Posterior cingulate gyrus (tissue), 11 donors: ENCODE data around the gene RNF25.

Experiments
- DNase-seq, 10 donors: peaks; one replicate each; pipeline versions ENCODE4 v3.0.0 to v3.0.0-alpha.2; 2020 to 2021; ENCODE audit warnings: mixed read lengths in 3 of 10
- intact Hi-C: fragments of 100-400 bp; cut with DNase I; formaldehyde crosslinking; loops from one replicate; pipeline ENCODE4 v1.15.1; 2023

RNF25 gene, protein sequence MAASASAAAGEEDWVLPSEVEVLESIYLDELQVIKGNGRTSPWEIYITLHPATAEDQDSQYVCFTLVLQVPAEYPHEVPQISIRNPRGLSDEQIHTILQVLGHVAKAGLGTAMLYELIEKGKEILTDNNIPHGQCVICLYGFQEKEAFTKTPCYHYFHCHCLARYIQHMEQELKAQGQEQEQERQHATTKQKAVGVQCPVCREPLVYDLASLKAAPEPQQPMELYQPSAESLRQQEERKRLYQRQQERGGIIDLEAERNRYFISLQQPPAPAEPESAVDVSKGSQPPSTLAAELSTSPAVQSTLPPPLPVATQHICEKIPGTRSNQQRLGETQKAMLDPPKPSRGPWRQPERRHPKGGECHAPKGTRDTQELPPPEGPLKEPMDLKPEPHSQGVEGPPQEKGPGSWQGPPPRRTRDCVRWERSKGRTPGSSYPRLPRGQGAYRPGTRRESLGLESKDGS

DNA sequence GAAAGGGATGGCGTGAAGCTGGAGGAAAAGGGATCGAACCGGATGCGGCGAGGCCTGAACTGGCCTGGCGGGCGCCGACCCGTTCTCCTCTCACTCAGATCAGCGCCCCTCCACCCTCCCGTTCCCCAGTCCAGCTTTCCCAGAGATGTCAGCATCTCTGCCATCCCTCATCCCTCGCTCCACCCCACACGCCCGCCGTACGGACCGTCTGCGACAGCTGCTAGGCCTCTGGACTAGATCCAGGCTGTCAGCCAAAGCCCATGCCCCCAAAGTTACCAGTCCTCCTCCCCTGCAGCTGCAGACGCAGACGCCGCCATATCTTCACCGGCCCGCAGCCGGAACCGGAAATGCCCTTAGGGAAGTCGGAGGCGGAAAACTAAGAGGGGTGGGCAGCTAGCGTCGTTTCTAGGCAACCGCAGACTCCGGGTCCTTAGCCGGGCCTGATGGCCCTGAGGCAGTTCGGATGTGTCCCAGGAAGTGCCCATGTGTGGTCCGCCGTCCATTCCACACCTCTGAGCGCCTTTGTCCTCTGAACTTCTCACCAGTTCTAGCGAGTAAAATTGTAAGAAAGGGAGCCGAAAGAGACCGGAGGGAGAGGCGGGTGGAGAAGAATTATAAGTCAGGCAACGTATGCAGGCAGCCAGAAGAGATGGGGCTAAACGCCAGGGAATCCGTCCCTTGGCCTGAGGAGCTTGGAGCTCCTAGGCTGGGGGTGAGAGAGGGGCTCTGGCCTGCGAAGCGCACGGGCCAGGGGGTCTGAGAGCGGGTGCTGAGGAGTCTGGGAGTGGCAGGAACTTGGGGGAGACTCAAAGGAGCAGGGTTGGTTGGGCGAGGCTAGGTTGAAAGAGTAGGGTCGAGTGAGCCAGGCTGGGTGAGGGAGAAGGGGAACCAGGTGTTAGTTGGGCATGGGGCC, at the start of gene RNF25, which contains the start of gene STK36:
Gene RNF25, minus strand, starts transcription at position 349 of the 913 bp plus-strand sequence. Its CDS starts 32 bp downstream, at position 317.
Gene STK36, plus strand, starts transcription at position 433 of the 913 bp plus-strand sequence. CDS start 744 bp downstream, outside the sequence.
- intact Hi-C loops: loop anchor here (1.0 to 5.0 kb wide), 2 partner anchors 13 to 40 kb away; partner anchors contain the start of genes BCS1L, TTLL4 and ZNF142
- peak; percentile 83 to 98 (median 90) for DNase-seq

DNA sequence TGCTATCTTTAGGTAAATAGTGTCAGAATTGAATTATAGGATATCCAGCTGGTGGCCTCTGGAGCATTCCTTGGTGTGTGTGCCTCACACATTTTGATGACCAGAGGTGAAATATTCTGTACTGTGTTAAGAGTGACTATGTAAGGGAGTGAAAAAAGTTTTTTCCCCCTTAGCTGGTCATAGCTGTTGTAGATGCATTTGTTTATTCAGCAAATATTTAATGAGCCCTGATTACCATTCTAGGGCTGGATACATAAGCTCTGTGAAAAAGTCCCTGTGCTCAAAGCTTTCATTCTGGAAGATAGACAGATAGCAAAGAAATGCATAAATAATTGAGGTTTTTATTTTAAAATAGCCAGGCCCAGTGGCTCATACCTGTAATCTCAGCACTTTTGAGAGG, 49.7 kb upstream of the RNF25 start:
- no peak for DNase-seq
- intact Hi-C loops: no loop called here

DNA sequence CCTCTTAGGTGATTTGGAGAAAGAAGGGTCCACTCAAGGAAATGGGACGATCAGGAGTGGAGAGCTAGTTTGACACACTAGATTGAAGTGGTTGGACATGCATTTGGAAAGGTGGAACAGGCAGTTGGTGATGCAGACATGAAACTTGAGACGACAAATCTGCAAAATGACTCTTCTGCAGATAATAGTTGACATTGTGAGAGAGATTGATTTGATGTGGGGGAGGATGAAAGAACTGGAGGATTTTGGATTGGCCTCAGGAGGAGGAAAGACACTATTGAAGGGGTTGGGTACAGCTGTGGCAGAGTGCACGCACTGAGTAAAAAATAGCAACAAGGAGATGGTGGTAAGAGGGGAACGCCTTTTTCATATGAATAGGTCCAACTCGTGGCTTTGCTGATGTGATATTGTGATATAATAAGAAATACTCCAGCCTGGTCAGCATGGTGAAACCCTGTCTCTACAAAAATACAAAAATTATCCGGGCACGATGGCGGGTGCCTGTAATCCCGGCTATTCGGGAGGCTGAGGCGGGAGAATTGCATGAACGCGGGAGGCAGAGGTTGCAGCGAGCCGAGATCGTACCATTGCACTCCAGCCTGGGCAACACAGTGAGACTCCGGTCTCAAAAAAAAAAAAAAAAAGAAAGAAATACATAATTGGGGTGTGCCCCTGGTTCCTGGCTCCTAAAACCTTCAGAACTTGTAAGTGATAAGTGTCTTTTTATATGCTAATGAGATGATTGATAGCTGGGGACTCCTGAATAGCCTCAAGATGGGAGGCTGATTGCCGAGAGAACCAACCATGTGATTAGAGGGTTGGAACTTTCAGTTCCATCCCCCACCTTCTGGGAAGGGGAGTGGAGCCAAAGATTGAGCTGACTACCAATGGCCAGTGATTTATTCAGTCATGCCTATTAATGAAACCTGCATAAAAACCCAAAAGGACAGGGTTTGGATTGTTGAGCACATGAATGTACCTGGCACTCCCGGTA, 48.5 kb upstream of the RNF25 start:
- intact Hi-C loops: no loop called here
- DNase-seq: no peak

DNA sequence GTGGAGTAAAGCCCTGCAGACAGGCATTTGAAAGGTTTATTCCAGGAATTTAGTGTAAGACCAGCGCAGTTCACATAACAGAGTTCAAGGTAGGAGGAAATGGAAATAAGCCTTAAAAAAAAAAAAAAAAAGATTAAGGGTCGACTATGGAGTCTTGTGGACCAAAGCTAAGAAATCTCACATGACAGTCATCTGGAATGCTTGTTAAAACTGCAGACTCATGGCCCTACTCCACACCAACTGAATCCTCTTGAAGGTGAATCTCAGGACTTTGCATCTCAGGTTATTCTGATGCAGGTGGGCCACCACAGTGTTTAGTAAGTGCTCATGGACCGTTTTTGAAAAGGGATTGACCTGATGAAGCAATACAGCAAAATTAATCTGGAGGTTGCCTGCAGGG, 47.7 kb upstream of the RNF25 start:
- intact Hi-C loops: no loop called here
- no peak for DNase-seq

DNA sequence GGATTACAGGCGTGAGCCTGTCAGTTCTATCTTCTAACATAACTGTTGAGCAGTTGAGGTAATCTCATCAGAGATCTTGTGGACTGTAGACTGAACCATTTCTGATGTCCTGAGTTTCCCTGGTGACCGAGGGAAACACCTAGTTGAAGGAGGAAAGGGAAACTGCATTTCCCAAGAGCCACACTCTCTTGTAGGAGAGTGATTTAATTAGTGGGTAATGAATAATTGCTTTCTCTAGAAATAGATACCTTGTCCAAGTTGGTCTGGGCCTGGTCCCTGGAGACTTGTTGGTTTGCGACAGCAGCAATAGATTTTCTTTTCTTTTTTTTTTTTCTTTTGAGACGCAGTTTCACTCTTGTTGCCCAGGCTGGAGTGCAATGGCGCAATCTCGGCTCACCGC, 46.3 kb upstream of the RNF25 start:
- no peak for DNase-seq
- intact Hi-C loops: no loop called here

DNA sequence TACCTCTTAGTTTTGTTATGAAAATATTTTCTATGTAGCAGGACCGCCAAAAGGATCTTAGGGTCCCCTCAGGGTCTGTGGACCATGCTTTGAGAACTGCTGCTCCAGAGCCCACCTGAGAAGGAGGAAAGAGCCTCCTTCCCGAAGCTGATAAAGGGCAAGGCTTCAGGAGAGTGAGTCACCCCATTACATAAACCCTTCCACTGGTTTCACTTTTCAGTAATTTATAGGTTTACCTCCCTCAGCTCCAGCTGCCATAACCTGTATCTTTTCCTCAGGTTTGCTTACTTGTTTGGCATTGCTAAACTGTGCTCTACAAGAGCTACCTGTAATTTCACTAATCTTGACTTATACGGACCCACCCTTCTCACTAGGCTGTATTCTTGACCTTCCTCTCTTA, 45.5 kb upstream of the RNF25 start:
- intact Hi-C loops: no loop called here
- no peak for DNase-seq

DNA sequence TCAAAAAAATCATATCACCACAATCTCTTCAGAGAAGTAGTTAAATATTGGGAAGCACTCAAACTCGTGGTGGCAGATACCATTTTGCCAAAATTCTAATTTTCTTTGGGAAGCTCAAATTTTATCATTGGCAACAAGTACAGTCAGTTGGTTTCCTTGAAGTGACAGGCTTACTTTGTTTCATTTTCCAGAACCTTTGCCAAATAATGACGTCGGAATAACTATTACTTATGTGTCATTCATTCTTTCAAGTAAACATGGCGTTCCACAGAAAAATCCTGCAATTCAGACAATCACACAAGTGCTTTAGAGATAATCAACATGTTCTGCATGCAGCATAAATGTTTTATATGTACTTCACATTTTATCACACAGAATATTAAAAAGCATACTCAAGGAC, 44.3 kb upstream of the RNF25 start:
- no peak for DNase-seq
- intact Hi-C loops: no loop called here

DNA sequence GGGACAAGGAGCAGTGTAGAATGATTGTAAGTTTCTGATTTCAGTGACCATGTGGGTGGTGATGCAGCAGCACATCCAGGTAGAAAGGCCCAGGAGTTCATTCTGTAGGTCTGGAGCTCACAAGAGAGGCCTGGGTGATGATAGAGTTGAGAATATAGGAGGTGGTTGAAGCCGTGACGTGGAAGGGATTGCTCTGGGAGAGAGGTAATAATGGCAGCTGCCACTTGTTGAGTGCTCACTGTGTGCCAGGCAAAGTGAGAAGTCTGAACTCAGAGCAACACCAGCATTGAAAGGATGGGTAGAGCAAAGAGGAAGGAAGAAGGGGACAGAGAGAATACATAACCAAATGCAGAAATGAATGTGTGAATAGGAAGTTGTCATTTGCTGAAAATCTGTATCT, 42.1 kb upstream of the RNF25 start:
- no peak for DNase-seq

DNA sequence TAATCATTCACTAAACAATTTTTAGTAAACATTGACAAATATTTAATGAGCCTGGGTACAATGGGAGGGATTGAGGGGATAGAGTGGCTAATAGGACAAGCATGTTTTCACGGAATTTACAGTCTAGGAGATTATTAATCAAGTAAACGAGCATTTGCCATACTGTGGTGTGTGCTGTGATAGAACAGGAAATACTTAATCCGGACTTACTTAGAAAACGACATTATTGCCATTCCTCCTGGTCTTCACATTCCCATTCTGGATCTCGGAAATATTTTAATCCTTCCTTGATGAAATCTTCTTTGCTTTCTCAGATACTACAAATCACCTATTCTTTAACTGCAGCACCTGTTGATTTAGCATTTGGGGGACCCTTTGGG, 39.7 kb upstream of the RNF25 start:
- intact Hi-C loops: loop anchor here (5.0 kb wide), 2 partner anchors 39 to 71 kb away; partner anchors contain the start of genes CYP27A1, RNF25 and STK36
- DNase-seq: no peak

More for the DNA sequence above, 42.1 kb upstream of the RNF25 start:
- intact Hi-C loops: loop anchor here (5.0 kb wide), 2 partner anchors 42 to 68 kb away; partner anchors contain the start of genes CYP27A1, RNF25 and STK36

DNA sequence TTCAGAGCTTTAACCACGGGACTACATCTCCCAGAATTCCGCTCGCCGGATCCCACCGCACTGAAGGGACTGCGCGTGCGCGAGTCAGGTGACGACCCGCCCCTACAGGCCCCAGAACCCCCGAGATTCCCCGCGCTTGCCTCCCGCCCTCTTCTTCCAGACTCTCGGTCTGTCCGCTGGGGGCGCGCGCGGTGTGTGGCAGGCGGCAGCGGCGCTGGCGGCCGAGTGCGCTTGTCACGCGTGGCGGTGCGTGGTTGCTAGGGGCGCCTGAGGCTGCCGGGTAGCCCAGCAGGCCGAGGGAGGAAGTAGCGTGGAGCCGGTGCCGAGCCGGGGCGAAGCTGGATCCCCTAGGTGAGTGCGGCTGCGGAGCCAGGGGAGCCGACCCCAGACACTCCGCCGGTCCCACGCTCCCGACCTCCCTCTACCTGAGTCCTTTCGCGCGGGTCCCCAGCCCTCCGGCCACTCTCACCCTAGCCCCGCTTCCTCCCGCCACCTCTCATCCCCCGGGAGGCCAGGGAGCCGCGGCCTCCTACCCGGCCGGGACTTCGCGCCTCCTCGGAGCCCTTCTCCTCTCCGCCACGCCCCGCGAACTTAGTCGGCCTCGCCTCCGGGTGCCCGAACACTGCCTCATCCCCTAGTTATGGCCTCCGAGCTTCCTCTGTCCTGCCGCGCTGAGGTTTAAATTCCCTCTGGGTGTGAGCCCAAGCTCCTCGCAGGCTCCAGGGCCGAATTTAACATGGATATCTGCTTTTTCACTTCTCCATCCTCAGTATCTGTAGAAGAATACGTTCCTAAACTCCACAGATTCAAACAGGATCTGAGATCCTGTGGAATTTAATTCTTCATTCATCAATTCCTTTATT, 39.1 kb upstream of the RNF25 start, which contains the start of gene TTLL4:
Gene TTLL4, plus strand, starts transcription at position 149 of the 863 bp plus-strand sequence. CDS start 26,842 bp downstream, outside the sequence.
- peak; percentile 97 to 100 (median 99) for DNase-seq
- intact Hi-C loops: loop anchor here (1.0 to 5.0 kb wide), 3 partner anchors 39 to 136 kb away; partner anchors contain the start of genes CYP27A1, RNF25 and STK36

DNA sequence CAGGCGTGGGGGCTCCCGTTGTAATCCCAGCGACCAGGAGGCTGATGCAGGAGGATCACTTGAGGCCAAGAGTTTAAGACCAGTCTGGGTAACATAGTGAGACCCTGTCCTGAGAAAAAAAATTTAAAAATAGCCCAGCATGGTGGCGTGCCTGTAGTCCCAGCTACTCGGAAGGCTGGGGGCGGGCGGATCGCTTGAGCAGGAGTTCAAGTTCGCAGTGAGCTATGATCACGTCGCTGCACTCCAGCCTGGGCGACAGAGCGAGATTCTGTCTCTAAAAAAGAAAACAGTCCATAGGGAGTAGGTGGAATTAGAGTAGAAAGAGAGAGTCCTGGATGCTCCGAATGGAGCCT, 38.5 kb upstream of the RNF25 start:
- peak in 1 of 10 donors; percentile 24 for DNase-seq
- intact Hi-C loops: loop anchor here (1.0 to 5.0 kb wide), 3 partner anchors 38 to 137 kb away; partner anchors contain the start of genes CYP27A1, RNF25 and STK36

DNA sequence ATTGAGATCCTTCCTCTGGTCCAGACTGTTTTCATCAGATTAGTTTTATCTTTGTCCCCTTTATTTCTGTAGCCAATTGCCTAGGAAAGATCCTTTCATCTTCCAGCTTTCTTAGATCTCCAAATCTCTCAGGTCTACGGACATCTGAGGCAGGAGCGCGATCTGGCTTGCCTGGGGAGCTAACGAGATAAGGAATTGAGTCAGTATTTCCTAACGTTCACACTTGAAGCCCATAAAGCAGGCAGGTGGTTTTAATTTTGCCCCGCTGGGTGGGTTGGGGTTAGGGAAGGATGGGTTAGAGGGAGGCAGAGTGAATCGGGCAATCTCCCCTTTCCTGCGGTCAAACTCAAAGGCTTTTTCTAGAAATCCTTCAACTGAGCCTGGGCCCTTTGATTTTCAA, 38.1 kb upstream of the RNF25 start:
- intact Hi-C loops: loop anchor here (1.0 to 5.0 kb wide), 3 partner anchors 38 to 137 kb away; partner anchors contain the start of genes CYP27A1, RNF25 and STK36
- no peak for DNase-seq

DNA sequence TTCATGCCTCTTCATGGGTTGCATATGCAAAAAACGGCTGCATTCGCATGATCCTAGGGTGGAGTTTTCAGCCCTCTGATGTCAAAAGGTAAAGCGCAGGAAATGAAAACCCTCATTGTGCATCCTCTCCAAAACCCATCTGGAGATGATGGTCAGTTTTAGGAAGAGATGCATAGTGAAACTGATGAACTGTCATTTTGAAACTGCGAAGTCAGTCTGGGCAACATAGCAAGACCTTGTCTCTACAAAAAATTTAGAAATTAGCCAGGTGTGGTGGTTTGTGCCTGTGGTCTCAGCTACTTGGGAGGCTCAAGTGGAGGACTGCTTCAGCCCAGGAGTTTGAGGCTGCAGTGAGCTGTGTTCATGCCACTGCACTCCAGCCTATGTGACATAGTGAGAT, 36.3 kb upstream of the RNF25 start:
- DNase-seq: no peak
- intact Hi-C loops: no loop called here

DNA sequence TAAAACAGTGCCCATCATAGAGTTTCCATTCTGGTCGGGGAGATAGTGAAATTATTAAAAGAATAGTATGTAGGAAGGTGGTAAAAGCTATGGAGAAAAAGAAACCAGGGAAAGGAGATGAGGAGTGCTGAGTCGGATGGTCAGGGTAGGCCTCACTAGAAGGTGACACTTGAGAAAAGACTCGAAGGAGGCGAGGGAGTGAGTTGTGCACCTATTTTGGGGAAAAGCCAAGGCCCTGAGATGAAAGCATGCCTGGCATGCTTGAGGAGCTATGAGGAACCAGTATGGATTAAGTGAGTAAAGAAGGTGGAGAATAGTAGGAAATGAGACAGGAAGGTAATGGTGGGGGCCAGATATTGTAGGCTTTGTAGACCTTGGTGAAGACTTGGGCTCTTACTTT, 31.5 kb upstream of the RNF25 start:
- intact Hi-C loops: no loop called here
- DNase-seq: no peak

DNA sequence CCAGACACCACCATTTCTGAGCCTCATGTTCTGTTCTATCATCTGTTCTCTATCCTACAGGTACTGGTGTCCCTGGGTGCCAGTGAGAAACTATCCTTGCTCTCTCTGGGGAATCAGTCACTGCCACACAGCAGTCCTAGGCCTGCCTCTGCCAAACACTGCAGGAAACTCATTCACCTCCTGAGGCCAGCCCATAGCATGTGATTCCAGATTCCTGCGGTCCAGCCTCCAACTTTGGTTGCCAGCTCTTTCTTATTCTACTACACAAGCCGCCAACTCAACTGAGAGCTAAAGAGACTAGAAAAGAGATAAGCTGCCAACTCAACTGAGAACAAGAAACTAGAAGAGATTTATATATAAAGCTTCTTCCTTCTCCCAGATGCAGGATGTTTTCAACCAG, 30.0 kb upstream of the RNF25 start:
- intact Hi-C loops: no loop called here
- DNase-seq: peak in 2 of 10 donors; percentile 6 to 16

DNA sequence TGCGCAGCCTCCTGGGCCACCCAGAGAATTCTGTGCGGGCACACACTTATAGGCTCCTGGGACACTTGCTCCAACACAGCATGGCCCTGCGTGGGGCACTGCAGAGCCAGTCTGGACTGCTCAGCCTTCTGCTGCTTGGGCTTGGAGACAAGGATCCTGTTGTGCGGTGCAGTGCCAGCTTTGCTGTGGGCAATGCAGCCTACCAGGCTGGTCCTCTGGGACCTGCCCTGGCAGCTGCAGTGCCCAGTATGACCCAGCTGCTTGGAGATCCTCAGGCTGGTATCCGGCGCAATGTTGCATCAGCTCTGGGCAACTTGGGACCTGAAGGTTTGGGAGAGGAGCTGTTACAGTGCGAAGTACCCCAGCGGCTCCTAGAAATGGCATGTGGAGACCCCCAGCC, 27.1 kb upstream of the RNF25 start:
- peak in 1 of 10 donors; percentile 64 for DNase-seq
- intact Hi-C loops: no loop called here

DNA sequence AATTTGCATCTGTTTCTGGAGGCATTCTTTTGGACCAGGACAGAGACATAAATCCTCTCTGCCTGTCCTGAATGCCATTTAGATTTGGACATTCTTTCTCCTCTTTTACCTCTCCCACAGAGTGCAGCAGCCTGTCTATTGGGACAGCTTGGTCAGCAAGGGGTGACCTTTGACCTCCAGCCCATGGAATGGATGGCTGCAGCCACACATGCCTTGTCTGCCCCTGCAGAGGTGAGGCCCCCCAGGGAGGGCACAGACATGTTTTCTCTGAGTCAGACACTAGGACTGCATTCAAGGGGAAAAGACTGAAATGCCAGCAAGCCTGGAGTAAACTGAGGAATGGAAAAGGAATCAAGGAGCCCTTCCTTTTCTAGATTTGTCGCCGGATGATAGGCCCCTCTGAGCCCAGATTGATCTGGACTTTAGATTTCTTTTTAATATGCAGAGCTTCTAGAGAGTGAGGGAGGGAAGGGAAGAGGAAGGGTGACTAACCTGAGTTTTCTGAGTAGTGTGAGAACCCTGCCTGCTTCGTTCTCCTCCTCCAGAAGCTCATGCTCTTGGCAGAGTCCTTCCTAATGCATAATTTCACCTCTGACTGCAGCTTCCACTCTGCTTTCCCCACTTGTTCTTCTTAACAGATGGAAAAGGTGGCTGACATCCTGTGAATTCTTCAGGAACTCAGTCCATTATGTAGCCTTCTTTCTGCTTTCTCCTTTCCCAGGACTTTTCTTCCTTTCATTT, 22.8 kb upstream of the RNF25 start:
- intact Hi-C loops: no loop called here
- DNase-seq: no peak

DNA sequence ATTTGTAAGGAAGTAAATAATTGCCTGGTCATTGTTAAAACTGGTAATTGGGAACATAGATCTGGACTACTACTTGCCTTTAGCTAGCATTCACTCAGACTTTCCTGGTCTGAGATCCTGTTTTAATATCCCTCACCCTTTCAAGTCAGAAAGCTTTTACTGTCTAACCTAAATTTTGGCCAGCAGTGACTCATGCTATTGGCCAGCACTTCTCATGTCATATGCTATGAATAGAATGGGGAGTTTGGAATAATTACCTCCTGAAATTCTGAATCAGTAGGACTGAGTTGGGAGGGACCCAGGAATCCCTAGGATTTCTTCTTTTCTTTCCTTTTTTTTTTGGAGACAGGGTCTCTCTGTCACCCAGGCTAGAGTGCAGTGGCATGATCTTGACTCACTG, 19.4 kb upstream of the RNF25 start:
- no peak for DNase-seq
- intact Hi-C loops: no loop called here
